ENCODE results near the gene ERG. TPM values are rescaled to one million over a fixed set of nuclear protein-coding genes. Genes with fewer than 3 reads are reported as not detected.

The ERG gene
- polyA plus RNA-seq, 2 of the 4 experiments (the other 2 are of a cell fraction), result not detected

- POLR2A ChIA-PET, result no interaction called here
- 0 out of 3 replicates have a peak, but pooled peaks cover 2% of the 10 kb centered on the region for H3K4me1 ChIP-seq
- CTCF ChIA-PET, result interaction anchor here (0.6 kb wide), 1 partner anchor 865 kb away, joined by 3 read pairs; no protein-coding TSS in a partner anchor
- no peak overlapping the region for H3K4me3 ChIP-seq
- DNase-seq (ENCODE audit: low read depth in 1 of 2, low spot score in 1 of 2) (no peak), ATAC-seq (no peak), FAIRE-seq (no peak)
- H3K9me3 ChIP-seq, result no peaks in the 10 kb centered on the region
- no peak overlapping the region for H3K4me2 ChIP-seq
- WGBS (ENCODE audit: missing lambda C conversion rate), result 81% methylated on average over 1 of the region's 1 CpG
- no peak for TF ChIP-seq POLR2A (IDR thresholded peaks at IDR 0.05; ENCODE audit: low read length)
- TF ChIP-seq MAZ (IDR thresholded peaks at IDR 0.05; ENCODE audit: borderline replicate concordance, low read depth, low read length), result no peak
- TF ChIP-seq NFE2L2 (conservative IDR thresholded peaks at IDR 0.05; ENCODE audit: low read length), result no peak
- TF ChIP-seq RCOR1 (IDR thresholded peaks at IDR 0.05; ENCODE audit: low read depth, low read length), result no peak
- TF ChIP-seq HOXA7 (CRISPR knock-in tag; IDR thresholded peaks at IDR 0.05), result no peak
- TF ChIP-seq ZSCAN20 (CRISPR knock-in tag; IDR thresholded peaks at IDR 0.05), result no peak
- no peak for TF ChIP-seq USF2 (IDR thresholded peaks at IDR 0.05)
- TF ChIP-seq MAFK (IDR thresholded peaks at IDR 0.05; ENCODE audit: partially characterized antibody), result no peak
- H3K27ac ChIP-seq, result no peak overlapping the region
Measured at GRCh38 chr21:38459490-38459889, 38.8 kb downstream of the ERG start.

- H3K4me2 ChIP-seq, result no peak overlapping the region
- no peaks in the 10 kb centered on the region for H3K9me3 ChIP-seq
- ChIA-PET CTCF (interaction anchor here (0.7 to 1.0 kb wide), 3 partner anchors 18 to 502 kb away, joined by 3 to 4 read pairs (median 3); no protein-coding TSS in a partner anchor), POLR2A (no interaction called here)
- no peak overlapping the region for H3K4me3 ChIP-seq
- FAIRE-seq (no peak), DNase-seq (ENCODE audit: low read depth in 1 of 2, low spot score in 1 of 2) (no peak), ATAC-seq (no peak)
- 45% methylated on average over 4 of the region's 4 CpGs for WGBS (ENCODE audit: missing lambda C conversion rate)
- TF ChIP-seq PHF8 (IDR thresholded peaks at IDR 0.05; ENCODE audit: borderline replicate concordance, low read depth), result no peak
- 0 out of 3 replicates have a peak, but pooled peaks cover 2% of the 10 kb centered on the region for H3K4me1 ChIP-seq
- no peak overlapping the region for H3K27ac ChIP-seq
Measured at GRCh38 chr21:38455403-38455802, 42.9 kb downstream of the ERG start.

GRCh38 chr21:38454702-38455101 lies 43.6 kb downstream of the ERG start:
- POLR2A ChIA-PET, result no interaction called here
- no peak for FAIRE-seq

More at GRCh38 chr21:38454702-38455101, 43.6 kb downstream of the ERG start:
- Histone ChIP-seq H3K4me1 (no peaks in the 10 kb centered on the region), H3K9me3 (no peaks in the 10 kb centered on the region), H3K4me3 (no peak overlapping the region), H3K4me2 (no peak overlapping the region), H3K27ac (no peak overlapping the region)
- CTCF ChIA-PET, result no interaction called here
- WGBS (ENCODE audit: missing lambda C conversion rate), result 13% methylated on average over 2 of the region's 2 CpGs
- no peak for DNase-seq (ENCODE audit: low read depth in 1 of 2, low spot score in 1 of 2)
- ATAC-seq, result no peak
- no peak for TF ChIP-seq REST (IDR thresholded peaks at IDR 0.05)
- TF ChIP-seq POLR2AphosphoS2 (conservative IDR thresholded peaks at IDR 0.05; ENCODE audit: low read length), result no peak
- TF ChIP-seq HOXB13 (CRISPR knock-in tag; IDR thresholded peaks at IDR 0.05; ENCODE audit: low read depth), result no peak
- no peak for TF ChIP-seq HDAC2 (IDR thresholded peaks at IDR 0.05)
- TF ChIP-seq MAFK (IDR thresholded peaks at IDR 0.05; ENCODE audit: partially characterized antibody), result no peak
- no peak for TF ChIP-seq NFE2L2 (conservative IDR thresholded peaks at IDR 0.05; ENCODE audit: low read length)
- TF ChIP-seq CHD4 (IDR thresholded peaks at IDR 0.05; ENCODE audit: borderline replicate concordance), result no peak
- TF ChIP-seq TP53 (CRISPR knock-in tag; IDR thresholded peaks at IDR 0.05), result no peak
- no peak for TF ChIP-seq KDM1A (IDR thresholded peaks at IDR 0.05; ENCODE audit: low read depth)
- TF ChIP-seq BHLHE40 (IDR thresholded peaks at IDR 0.05; ENCODE audit: low read depth, low read length), result no peak
- no peak for TF ChIP-seq CBX2 (IDR thresholded peaks at IDR 0.05; ENCODE audit: borderline replicate concordance, low read depth)
- TF ChIP-seq NPAS2 (CRISPR knock-in tag; IDR thresholded peaks at IDR 0.05; ENCODE audit: borderline replicate concordance), result no peak
- TF ChIP-seq ZFP36 (IDR thresholded peaks at IDR 0.05; ENCODE audit: borderline replicate concordance, partially characterized antibody), result no peak
- TF ChIP-seq MAX (IDR thresholded peaks at IDR 0.05), result no peak
- no peak for TF ChIP-seq HOXB5 (CRISPR knock-in tag; IDR thresholded peaks at IDR 0.05)
- TF ChIP-seq CBX8 (IDR thresholded peaks at IDR 0.05), result no peak
- TF ChIP-seq FOSL2 (IDR thresholded peaks at IDR 0.05), result no peak
- TF ChIP-seq FOSL2 (CRISPR knock-in tag; IDR thresholded peaks at IDR 0.05), result no peak

All from A549 (cell line).